ENCODE data around the gene TXN2. TPM values are rescaled to one million over a fixed set of nuclear protein-coding genes. Genes with fewer than 3 reads are reported as not detected.

The TXN2 gene
- total and polyA plus RNA-seq, 3 donors from 2014 or later = 92.4 to 141 (median 95.6) TPM

- intact Hi-C loops (cut with DNase I; ENCODE audit: low total_unique reads) = no loop called here
- WGBS, 2 donors = 79 to 88% methylated on average over 11 to 16 of the region's 16 CpGs
- DNase-seq = no peak
- H3K27ac ChIP-seq = no peak overlapping the region
- no peaks in the 10 kb centered on the region for H3K36me3 ChIP-seq (ENCODE audit: low read depth, missing control alignments)
- no peak for TF ChIP-seq POLR2A (IDR thresholded peaks at IDR 0.05)
- no peak for TF ChIP-seq CTCF (IDR thresholded peaks at IDR 0.05)
- no peak overlapping the region for H3K4me3 ChIP-seq
- no peaks in the 10 kb centered on the region for H3K9me3 ChIP-seq
- H3K4me1 ChIP-seq = peaks cover 9% of the 10 kb centered on the region
- H3K27me3 ChIP-seq = no peaks in the 10 kb centered on the region
These were observed 57.7 kb downstream of the TXN2 start for GRCh38 chr22:36423461-36424404.

DNA sequence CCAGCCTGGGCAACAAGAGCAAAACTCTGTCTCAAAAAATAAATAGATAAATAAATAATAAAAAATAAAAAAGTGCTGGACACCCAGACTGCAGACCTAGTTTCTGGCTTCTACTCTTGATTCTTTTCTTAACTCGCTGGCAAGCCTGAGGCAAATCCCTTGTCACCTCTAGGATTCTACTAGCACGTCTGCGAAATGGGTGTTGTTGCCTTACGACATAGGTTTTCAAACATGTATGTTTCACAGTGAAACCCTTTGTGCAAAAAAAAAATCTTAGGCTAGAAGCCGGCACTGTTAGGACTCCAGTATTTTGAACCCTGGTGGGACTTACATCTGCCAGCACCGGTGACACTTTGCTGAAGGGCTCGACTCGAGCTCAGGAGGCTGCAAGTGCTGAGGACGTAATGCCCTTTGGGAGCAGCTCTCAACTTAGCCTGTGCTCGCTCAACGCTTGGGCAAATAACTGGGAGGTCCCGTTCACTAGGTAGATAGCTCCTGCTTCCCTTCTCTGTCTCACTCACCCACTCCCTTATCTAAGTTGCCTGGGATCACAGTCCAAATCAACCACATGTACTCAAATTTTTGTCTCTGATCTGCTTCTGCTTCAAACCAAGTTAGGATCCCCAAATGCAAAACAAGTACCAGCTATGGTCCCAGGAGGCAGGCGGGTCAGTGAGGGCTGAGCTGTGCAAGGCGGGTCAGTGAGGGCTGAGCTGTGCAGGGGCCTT lies 59.0 kb downstream of the TXN2 start:
- TF ChIP-seq POLR2A (IDR thresholded peaks at IDR 0.05) (no peak), CTCF (IDR thresholded peaks at IDR 0.05) (no peak)

DNA sequence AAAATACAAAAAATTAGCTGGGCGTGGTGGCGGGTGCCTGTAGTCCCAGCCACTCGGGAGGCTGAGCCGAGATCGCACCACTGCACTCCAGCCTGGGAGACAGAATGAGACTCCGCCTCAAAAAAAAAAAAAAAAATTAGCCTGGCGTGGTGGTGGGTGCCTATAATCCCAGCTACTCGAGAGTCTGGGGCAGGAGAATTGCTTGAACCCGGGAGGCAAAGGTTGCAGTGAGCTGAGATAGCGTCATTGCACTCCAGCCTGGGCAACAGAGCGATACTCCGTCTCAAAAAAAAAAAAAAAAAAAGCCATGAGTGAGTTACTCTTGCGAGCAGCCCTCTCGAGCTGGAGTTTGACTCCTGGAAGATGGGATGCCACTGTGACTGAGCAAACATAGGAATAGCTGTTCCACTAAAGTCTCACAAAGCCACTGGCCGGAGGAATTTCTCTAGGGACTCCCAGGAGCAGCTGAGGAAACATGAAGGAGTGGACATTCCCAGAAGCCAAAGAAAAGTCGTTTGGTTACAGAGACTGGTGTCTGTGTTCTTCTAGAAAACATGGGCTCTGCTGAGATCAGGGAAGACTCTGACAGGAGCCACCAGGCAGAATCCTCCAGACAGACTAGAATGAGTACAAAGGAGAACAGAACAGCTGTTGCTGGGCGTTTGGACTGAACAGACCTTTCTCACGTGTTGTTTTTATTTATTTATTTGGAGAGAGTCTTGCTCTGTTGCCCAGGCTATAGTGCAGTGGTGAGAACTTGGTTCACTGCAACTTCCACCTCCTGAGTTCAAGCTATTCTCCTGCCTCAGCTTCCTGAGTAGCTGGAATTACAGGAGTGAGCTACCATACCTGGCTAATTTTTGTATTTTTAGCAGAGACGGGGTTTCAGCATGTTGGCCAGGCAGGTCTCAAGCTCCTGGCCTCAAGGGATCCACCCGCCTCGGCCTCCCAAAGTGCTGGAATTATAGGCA lies 61.2 kb downstream of the TXN2 start:
- TF ChIP-seq CTCF (IDR thresholded peaks at IDR 0.05) (no peak), POLR2A (IDR thresholded peaks at IDR 0.05) (no peak)
- no peak overlapping the region for H3K4me3 ChIP-seq
- H3K9me3 ChIP-seq = no peaks in the 10 kb centered on the region
- no peak for DNase-seq
- intact Hi-C loops (cut with DNase I; ENCODE audit: low total_unique reads) = no loop called here
- no peaks in the 10 kb centered on the region for H3K27me3 ChIP-seq
- WGBS, 2 donors = 50 to 55% methylated on average over 19 to 21 of the region's 21 CpGs
- H3K27ac ChIP-seq = peak overlapping the region; percentile 60 to 84
- no peaks in the 10 kb centered on the region for H3K4me1 ChIP-seq
- H3K36me3 ChIP-seq (ENCODE audit: low read depth, missing control alignments) = no peaks in the 10 kb centered on the region

More for the DNA sequence above, 59.0 kb downstream of the TXN2 start:
- Histone ChIP-seq H3K9me3 (no peaks in the 10 kb centered on the region), H3K4me3 (no peak overlapping the region), H3K27me3 (no peaks in the 10 kb centered on the region), H3K4me1 (peaks cover 9% of the 10 kb centered on the region), H3K36me3 (ENCODE audit: low read depth, missing control alignments) (no peaks in the 10 kb centered on the region), H3K27ac (no peak overlapping the region)
- DNase-seq = no peak
- intact Hi-C loops (cut with DNase I; ENCODE audit: low total_unique reads) = no loop called here
- WGBS, 2 donors = 84 to 93% methylated on average over 14 of the region's 14 CpGs

DNA sequence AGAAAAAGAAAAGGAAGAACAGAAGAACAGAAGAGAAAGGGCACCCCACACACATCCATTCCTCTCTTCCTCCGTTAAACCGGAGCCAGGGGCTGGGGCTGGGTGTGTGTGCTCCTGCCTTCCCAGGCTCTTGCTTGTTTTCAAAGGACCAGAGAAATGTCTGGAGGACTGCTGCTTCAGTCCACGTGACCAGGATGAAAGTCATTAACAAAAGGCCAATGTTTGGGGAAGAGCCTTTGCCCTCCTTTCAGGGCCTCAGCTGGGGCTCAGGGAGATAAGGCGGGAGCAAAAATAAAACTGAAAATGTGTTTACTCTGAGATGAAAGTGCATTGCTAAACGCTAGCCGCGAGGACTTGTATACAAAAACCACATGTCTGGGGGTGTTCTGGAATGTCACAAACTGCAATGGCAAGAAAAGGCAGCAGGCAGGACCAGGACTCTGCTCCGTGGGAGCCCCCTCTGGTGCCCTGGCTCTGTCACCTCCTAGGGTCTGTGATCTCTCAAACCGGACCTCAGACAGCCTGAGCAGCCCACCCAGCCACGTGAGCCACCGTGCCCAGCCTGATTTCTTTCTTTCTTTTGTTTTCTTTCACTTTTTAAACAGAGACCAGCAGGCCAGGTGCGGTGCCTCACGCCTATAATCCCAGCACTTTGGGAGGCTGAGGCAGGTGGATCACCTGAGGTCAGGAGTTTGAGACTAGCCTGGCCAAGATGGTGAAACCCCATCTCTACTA lies 62.1 kb downstream of the TXN2 start:
- no peaks in the 10 kb centered on the region for H3K4me1 ChIP-seq
- intact Hi-C loops (cut with DNase I; ENCODE audit: low total_unique reads) = no loop called here
- TF ChIP-seq POLR2A (IDR thresholded peaks at IDR 0.05) (no peak), CTCF (IDR thresholded peaks at IDR 0.05) (no peak)
- peak; percentile 72 for DNase-seq
- no peaks in the 10 kb centered on the region for H3K27me3 ChIP-seq
- no peak overlapping the region for H3K4me3 ChIP-seq
- 38 to 40% methylated on average over 13 of the region's 13 CpGs for WGBS, 2 donors
- H3K36me3 ChIP-seq (ENCODE audit: low read depth, missing control alignments) = no peaks in the 10 kb centered on the region
- H3K9me3 ChIP-seq = no peaks in the 10 kb centered on the region
- H3K27ac ChIP-seq = peak overlapping the region; percentile 60 to 84
